K562 (cell line): ENCODE results near the gene GZMM. TPM values are rescaled to one million over a fixed set of nuclear protein-coding genes. Genes with fewer than 3 reads are reported as not detected.

ENCODE experiments used
- ATAC-seq: fragments of 200-7000 bp; cut with Tn5 transposase; 3 replicates; pipeline ENCODE4 v1.9.1; 2020; ENCODE audit warnings: moderate library complexity
- BruUV-seq: library from RNA; stranded (reverse); fragments of 400-500 nt; replicated peaks from 2 replicates; lab custom pipeline; 2021; lab: Mats Ljungman, UMichigan
- CTCF ChIA-PET: fragments of 300-600 bp; formaldehyde crosslinking; extraction: SDS; loops from one replicate; lab custom pipeline; 2021; ENCODE audit warnings: low intra/inter-chr PET ratio; lab: Yijun Ruan, JAX
- POLR2A ChIA-PET: fragments of 300-600, 350-650 bp; sonication (Branson Sonifier 250); formaldehyde crosslinking; extraction: SDS; loops from one replicate; lab custom pipeline; 2021; ENCODE audit warnings: antibody characterized with exemption, inconsistent platforms; lab: Yijun Ruan, JAX
- DNase-seq, 4 experiments: peaks; one replicate each; pipeline versions ENCODE4 v3.0.0 to v3.0.0-alpha.2; 2011 to 2018; ENCODE audit warnings: low spot score in 3 of 4, mixed read lengths in 3 of 4; ENCODE audit errors: extremely low read depth in 1 of 4
- FAIRE-seq: peaks from 2 replicates; lab custom pipeline; 2011; peaks lifted over from hg19 to GRCh38; lab: Jason Lieb, UNC
- H2AFZ ChIP-seq: 2 replicates; pipeline ENCODE4 v1.6.0; 2011; ENCODE audit warnings: low read depth, low read length, control low read depth, inconsistent platforms
- H3K27ac ChIP-seq: fragments of 200-600 bp; 3 replicates; pipeline ENCODE4 v1.8.0; 2011; ENCODE audit warnings: low read depth, mild to moderate bottlenecking, control low read depth, inconsistent platforms, low read length, moderate library complexity, mixed read lengths; ENCODE audit errors: extremely low read depth
- H3K27me3 ChIP-seq, 2 experiments: fragments of 300-600 bp in 1 of 2; 2 replicates in 1 of 2; 3 replicates in 1 of 2; pipeline versions ENCODE4 v1.6.0 to v1.8.0; 2011; ENCODE audit warnings: inconsistent platforms in 2 of 2, low read length in 2 of 2, mild to moderate bottlenecking in 1 of 2, mixed read lengths in 1 of 2, moderate library complexity in 1 of 2; ENCODE audit not compliant: control insufficient read depth in 2 of 2, insufficient read depth in 2 of 2
- H3K36me3 ChIP-seq: fragments of 300-600 bp; 3 replicates; pipeline ENCODE4 v1.8.0; 2011; ENCODE audit warnings: mild to moderate bottlenecking, low read length, inconsistent platforms; ENCODE audit not compliant: control insufficient read depth, insufficient read depth
- H3K4me1 ChIP-seq, 2 experiments: fragments of 200-600 bp in 1 of 2; replicated peaks in 1 of 2; 2 replicates in 1 of 2; 3 replicates in 1 of 2; pipeline versions ENCODE4 v1.5.1 to v1.8.0; 2011; ENCODE audit warnings: inconsistent platforms in 2 of 2, low read length in 2 of 2, mild to moderate bottlenecking in 1 of 2, mixed read lengths in 1 of 2, moderate library complexity in 1 of 2; ENCODE audit not compliant: control insufficient read depth in 2 of 2, insufficient read depth in 2 of 2
- H3K4me2 ChIP-seq: 2 replicates; pipeline ENCODE4 v1.6.1; 2011; ENCODE audit warnings: low read length, control low read depth, inconsistent platforms, mixed read lengths; ENCODE audit not compliant: insufficient read depth
- H3K4me3 ChIP-seq: fragments of 200-600 bp; sonication (generic), shearing (Covaris generic); 2 replicates; pipeline ENCODE4 v1.5.1; 2016; ENCODE audit warnings: control low read depth, inconsistent platforms
- H3K79me2 ChIP-seq: fragments of 200-600 bp; 3 replicates; pipeline ENCODE4 v1.8.0; 2011; ENCODE audit warnings: low read length, inconsistent platforms; ENCODE audit not compliant: control insufficient read depth, insufficient read depth
- H3K9ac ChIP-seq, 2 experiments: 2 replicates each; pipeline versions ENCODE4 v1.6.0 to v1.6.1; 2011; ENCODE audit warnings: low read depth in 2 of 2, low read length in 2 of 2, control low read depth in 1 of 2, inconsistent platforms in 1 of 2, mild to moderate bottlenecking in 1 of 2, mixed read lengths in 1 of 2; ENCODE audit not compliant: insufficient read depth in 1 of 2
- H3K9me1 ChIP-seq: one replicate; pipeline ENCODE4 v1.6.0; 2011; ENCODE audit warnings: inconsistent platforms, mild to moderate bottlenecking, low read length, moderate library complexity; ENCODE audit not compliant: control insufficient read depth, insufficient read depth
- H3K9me3 ChIP-seq: replicated peaks from 2 replicates; pipeline ENCODE4 v1.5.1; 2011; ENCODE audit warnings: low read depth, low read length, inconsistent platforms; ENCODE audit not compliant: control insufficient read depth, insufficient read depth
- H4K20me1 ChIP-seq: replicated peaks from 2 replicates; pipeline ENCODE4 v1.6.1; 2011; ENCODE audit warnings: low read length, inconsistent platforms, mixed read lengths; ENCODE audit not compliant: control insufficient read depth, insufficient read depth
- CHD1 ChIP-seq: fragments of 200-600 bp; sonication (generic); IDR thresholded peaks from one replicate; pipeline ENCODE4 v1.6.1; 2012; ENCODE audit warnings: mild to moderate bottlenecking, moderate library complexity, low read length, inconsistent platforms
- FOXJ2 ChIP-seq: fragments of 200-800 bp; sonication (Bioruptor generic); IDR thresholded peaks from 2 replicates; pipeline ENCODE4 v1.6.1; 2016; ENCODE audit warnings: missing genetic modification characterization, missing compliant biosample characterization
- GABPB1 ChIP-seq: sonication (generic); formaldehyde crosslinking; IDR thresholded peaks from 2 replicates; pipeline ENCODE4 v1.8.0; 2022; ENCODE audit warnings: mild to moderate bottlenecking, missing genetic modification reagents
- NCOR1 ChIP-seq: fragments of 450-650 bp; IDR thresholded peaks from 2 replicates; pipeline ENCODE4 v1.6.1; 2016; ENCODE audit warnings: mild to moderate bottlenecking, moderate library complexity
- NFIX ChIP-seq: fragments of 250-450 bp; sonication (Bioruptor Pico); IDR thresholded peaks from 2 replicates; pipeline ENCODE4 v1.4.0; 2020; ENCODE audit warnings: low read depth, mild to moderate bottlenecking, moderate library complexity
- PRDM10 ChIP-seq: fragments of 450-650 bp; IDR thresholded peaks from 2 replicates; pipeline ENCODE4 v1.6.1; 2018; ENCODE audit not compliant: partially characterized antibody
- SIX5 ChIP-seq, 2 experiments: IDR thresholded peaks; 2 replicates each; pipeline ENCODE4 v1.6.1; 2011; ENCODE audit warnings: low read length in 2 of 2, borderline replicate concordance in 1 of 2, low read depth in 1 of 2, mild to moderate bottlenecking in 1 of 2, moderate library complexity in 1 of 2; ENCODE audit not compliant: insufficient read depth in 1 of 2
- SMC3 ChIP-seq: conservative IDR thresholded peaks from 2 replicates; pipeline ENCODE4 v1.6.1; 2011; ENCODE audit warnings: low read depth, low read length, improper control_type of control experiment; ENCODE audit not compliant: insufficient read depth
- TAF1 ChIP-seq: IDR thresholded peaks from 2 replicates; pipeline ENCODE4 v1.6.1; 2011; ENCODE audit warnings: mild to moderate bottlenecking, low read length, moderate library complexity; ENCODE audit not compliant: insufficient read depth, control insufficient read depth, severe bottlenecking; ENCODE audit errors: extremely low read depth
- VEZF1 ChIP-seq: fragments of 200-800 bp; sonication (Bioruptor generic); IDR thresholded peaks from 2 replicates; pipeline ENCODE4 v1.6.1; 2017; ENCODE audit warnings: missing genetic modification characterization, missing compliant biosample characterization
- ZBTB2 ChIP-seq: fragments of 450-650 bp; IDR thresholded peaks from 2 replicates; pipeline ENCODE4 v1.6.1; 2016; ENCODE audit warnings: antibody characterized with exemption
- WGBS: fragments of 100-300 bp; shearing (Covaris generic); methylation state at CpG from one replicate; pipeline ENCODE4 v1.1.6; 2016; ENCODE audit warnings: low coverage, mixed read lengths; ENCODE audit not compliant: insufficient coverage; ENCODE audit errors: missing lambda C conversion rate; 5-methylcytosine and 5-hydroxymethylcytosine counted together
- in situ Hi-C: fragments of 300-500 bp; cut with MboI; formaldehyde crosslinking; loops from 4 replicates; pipeline ENCODE4 v1.15.0; 2018; ENCODE audit warnings: inconsistent platforms, mixed read lengths
- intact Hi-C: fragments of 100-400 bp; cut with micrococcal nuclease; formaldehyde crosslinking; loops from 2 replicates; pipeline ENCODE4 v1.14.2; 2022
- polyA plus RNA-seq, 8 experiments: library from polyadenylated mRNA; depleted of rRNA in 4 of 8; stranded (reverse) in 5 of 8; unstranded in 3 of 8; fragments of >200 nt; fragmentation: Nextera tagmentation in 2 of 8; fragmentation: Illumina TruSeq in 1 of 8; extraction: Ambion mirVana in 2 of 8; extraction: Trizol in 1 of 8; gene quantifications; 2 replicates each; pipeline versions ENCODE4 v1.2.1 to v1.2.3, GENCODE V29; 2011 to 2014; ENCODE audit warnings: inconsistent platforms in 1 of 8, missing spikeins in 1 of 8
- total RNA-seq, 7 experiments: library from RNA; depleted of rRNA in 6 of 7; stranded (reverse); fragments of >200 nt in 6 of 7; fragmentation: Illumina TruSeq in 2 of 7; extraction: Trizol in 2 of 7; gene quantifications; 2 replicates each; pipeline versions ENCODE4 v1.2.1 to v1.2.3, GENCODE V29; 2011 to 2021; ENCODE audit warnings: low replicate concordance in 1 of 7

The GZMM gene
- total and polyA plus RNA-seq, 9 of the 15 experiments (the other 6 are each of a cell fraction or from before 2014, with no cell fraction given), result 0.08 to 2.6 (median 0.70) TPM; not detected in 2

- BruUV-seq, result no TSS peak
- no peaks in the 10 kb centered on the region for H3K27me3 ChIP-seq
- ATAC-seq, result peak; percentile 66
- peaks cover 6% of the 10 kb centered on the region for H3K9me1 ChIP-seq
- H4K20me1 ChIP-seq, result peaks cover 16% of the 10 kb centered on the region
- in situ Hi-C loops, result no loop called here
- peaks cover 41% of the 10 kb centered on the region; the same call in 1 of the 3 replicates for H3K36me3 ChIP-seq
- H3K27ac ChIP-seq, result peak overlapping the region; percentile 87
- peak in 3 of 4 experiments; percentile 50 to 90 (median 72) for DNase-seq
- CTCF ChIA-PET, result no interaction called here
- H3K9ac ChIP-seq, result peak overlapping the region; percentile 83 to 99
- H3K4me2 ChIP-seq, result peak overlapping the region; percentile 86
- WGBS, result under 1% methylated on average over 43 of the region's 47 CpGs
- H3K4me3 ChIP-seq, result peak overlapping the region; percentile 97
- no peak overlapping the region; the same call in 1 of the 2 replicates for H2AFZ ChIP-seq
- intact Hi-C loops, result loop anchor here (10.0 kb wide), 1 partner anchor 52 kb away; the partner anchor contains the start of gene HCN2
- peaks cover 4% of the 10 kb centered on the region for H3K9me3 ChIP-seq
- POLR2A ChIA-PET, result interaction anchor here (0.6 to 2.8 kb wide), 16 partner anchors 8 to 373 kb away, joined by 3 to 12 read pairs (median 6); partner anchors contain the start of gene BSG
- peak; percentile 93 for FAIRE-seq
- H3K4me1 ChIP-seq, result peaks cover 9 to 85% of the 10 kb centered on the region in 2 experiments; a peak in 4 of 5 replicates
- peaks cover 49% of the 10 kb centered on the region for H3K79me2 ChIP-seq
- TF ChIP-seq VEZF1 (peak; percentile 58; the same call in 1 of the 2 replicates), PRDM10 (peak; percentile 30), FOXJ2 (tag) (no peak), ZBTB2 (0 out of 2 replicates have a peak, but pooled peaks have one; percentile 59), CHD1 (peak; percentile 3), NFIX (CRISPR knock-in tag) (no peak), SMC3 (peak; percentile 41; the same call in 1 of the 2 replicates), SIX5 (IDR thresholded peaks at IDR 0.05; ENCODE audit: borderline replicate concordance in 1 of 2, insufficient read depth in 1 of 2, low read depth in 1 of 2, low read length in 2 of 2) (no peak), NCOR1 (peak; percentile 56), TAF1 (peak; percentile 55), GABPB1 (CRISPR knock-in tag) (peak; percentile 44; the same call in 1 of the 2 replicates)
Observed at GRCh38 chr19:532561-533363, 11.1 kb upstream of the GZMM start.
